Spleen (tissue), 11 donors: ENCODE data around the gene CST11. TPM values are rescaled to one million over a fixed set of nuclear protein-coding genes. Genes with fewer than 3 reads are reported as not detected.

ENCODE experiments used
- DNase-seq: peaks from one replicate; pipeline ENCODE4 v3.0.0-alpha.2; 2020
- H3K27ac ChIP-seq, 8 donors: fragments of 200-600 bp; sonication (generic) in 7 of 8; 1 replicate in 4 of 8; 2 replicates in 4 of 8; pipeline versions ENCODE4 v1.5.0 to v1.8.0; 2016 to 2021; ENCODE audit warnings: inconsistent platforms in 4 of 8, mild to moderate bottlenecking in 4 of 8, moderate library complexity in 1 of 8
- H3K27me3 ChIP-seq, 7 donors: fragments of 200-600 bp; sonication (generic) in 6 of 7; replicated peaks in 1 of 7; 1 replicate in 4 of 7; 2 replicates in 3 of 7; pipeline versions ENCODE4 v1.5.0 to v1.8.0; 2016 to 2021; ENCODE audit warnings: inconsistent platforms in 3 of 7, mild to moderate bottlenecking in 1 of 7
- H3K36me3 ChIP-seq, 6 donors: fragments of 200-600 bp; sonication (generic) in 5 of 6; 1 replicate in 4 of 6; 2 replicates in 2 of 6; pipeline versions ENCODE4 v1.5.0 to v1.8.0; 2016 to 2021; ENCODE audit warnings: inconsistent platforms in 2 of 6
- H3K4me1 ChIP-seq, 6 donors: fragments of 200-600 bp; sonication (generic) in 5 of 6; 1 replicate in 3 of 6; 2 replicates in 3 of 6; pipeline versions ENCODE4 v1.5.0 to v1.8.0; 2016 to 2021; ENCODE audit warnings: inconsistent platforms in 3 of 6
- H3K4me3 ChIP-seq, 8 donors: fragments of 200-600 bp; sonication (generic) in 7 of 8; 1 replicate in 4 of 8; 2 replicates in 4 of 8; pipeline versions ENCODE4 v1.5.0 to v1.8.0; 2016 to 2021; ENCODE audit warnings: inconsistent platforms in 4 of 8, mild to moderate bottlenecking in 4 of 8, moderate library complexity in 2 of 8
- H3K9me3 ChIP-seq, 8 donors: fragments of 200-600 bp; sonication (generic) in 7 of 8; 1 replicate in 4 of 8; 2 replicates in 4 of 8; pipeline versions ENCODE4 v1.5.0 to v1.8.0; 2016 to 2021; ENCODE audit warnings: inconsistent platforms in 4 of 8
- POLR2A ChIP-seq, 3 donors: fragments of 450-650 bp; IDR thresholded peaks; one replicate each; pipeline ENCODE4 v1.5.1; 2017; ENCODE audit warnings: antibody characterized with exemption in 3 of 3, mild to moderate bottlenecking in 1 of 3
- POLR2AphosphoS5 ChIP-seq, 3 donors: sonication (generic); formaldehyde crosslinking; IDR thresholded peaks; one replicate each; pipeline ENCODE4 v1.5.1; 2017; ENCODE audit warnings: antibody characterized with exemption in 3 of 3
- WGBS, 5 donors: extraction: QIAGEN DNeasy Blood & Tissue Kit in 3 of 5; methylation state at CpG; one replicate each; pipeline versions ENCODE4 v1.1.5 to v1.1.7; 2013 to 2018; 5-methylcytosine and 5-hydroxymethylcytosine counted together
- intact Hi-C: fragments of 100-400 bp; cut with DNase I; formaldehyde crosslinking; loops from one replicate; pipeline ENCODE4 v1.15.0; 2023; ENCODE audit warnings: low total_unique reads
- polyA plus RNA-seq, 3 donors: library from polyadenylated mRNA; stranded (reverse); fragments of 200-250 nt; gene quantifications; one replicate each; pipeline ENCODE4 v1.2.1, GENCODE V29; 2013
- small RNA-seq, 4 donors: library from RNA; depleted of rRNA; stranded (forward); fragments of <200 nt; gene quantifications; one replicate each; pipeline ENCODE3, GENCODE V24; 2016
- total RNA-seq, 7 donors: library from RNA; depleted of rRNA in 3 of 7; stranded (reverse); fragments of >200 nt in 3 of 7; fragmentation: NEBNext Ultra II Directional in 4 of 7; extraction: Animal tissue kit (Norgen Biotek cat#: 25700) in 4 of 7; gene quantifications; one replicate each; pipeline versions ENCODE4 v1.1.0 to v1.2.1, GENCODE V29; 2016 to 2021
- TF ChIP-seq, protein P1 (sequence below), 11 experiments: fragments of 200-600 bp in 7 of 11; fragments of 450-650 bp in 4 of 11; sonication (generic) in 4 of 11; IDR thresholded peaks in 8 of 11; conservative IDR thresholded peaks in 3 of 11; 1 replicate in 7 of 11; 2 replicates in 4 of 11; pipeline versions ENCODE4 v1.4.0 to v1.8.0; 2016 to 2021; ENCODE audit warnings: antibody characterized with exemption in 11 of 11, inconsistent platforms in 4 of 11, mild to moderate bottlenecking in 1 of 11
- donor health status: healthy with polysubstance abuse.
- donor health status: DM: no; HTN: no; CAD: no; lungs with moderate emphysema.
- donor health status: DM: no; HTN: no; CAD: no.
- donor health status: Bipolar disorder and iron deficiency.
- donor health status: healthy.
- donor health status: DM: no; HTN: no; CAD: no.
- donor health status: DM: yes; HTN: yes; CAD: no.

Gene CST11
- total and polyA plus RNA-seq, 10 donors = not detected

DNA sequence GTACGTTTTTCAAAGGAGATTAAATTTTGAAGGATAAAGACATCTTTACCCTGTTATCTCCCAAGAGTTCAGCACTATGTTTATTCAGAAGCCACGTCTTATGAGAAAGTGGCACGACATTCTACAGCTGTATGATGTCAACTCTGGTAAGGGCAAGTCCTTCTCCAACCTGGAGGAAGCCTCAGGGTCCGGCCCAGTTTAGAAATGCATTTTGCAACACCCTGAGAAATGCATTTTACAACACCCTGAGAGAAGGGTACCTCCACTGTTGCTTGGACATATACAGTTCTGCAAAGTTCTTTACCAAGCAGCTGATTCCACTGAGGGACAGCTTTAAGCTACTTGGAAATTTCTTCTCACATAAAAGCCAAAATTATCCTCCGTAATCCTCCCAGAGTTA is 48.9 kb downstream of the CST11 start:
- peaks cover 0 to 41% (median 13%) of the 10 kb centered on the region in 6 donors for H3K4me1 ChIP-seq
- H3K4me3 ChIP-seq = no peak overlapping the region
- DNase-seq = no peak
- TF ChIP-seq POLR2A (IDR thresholded peaks at IDR 0.05) = no peak
- no peak for TF ChIP-seq POLR2AphosphoS5 (IDR thresholded peaks at IDR 0.05)
- TF ChIP-seq, protein P1, sequence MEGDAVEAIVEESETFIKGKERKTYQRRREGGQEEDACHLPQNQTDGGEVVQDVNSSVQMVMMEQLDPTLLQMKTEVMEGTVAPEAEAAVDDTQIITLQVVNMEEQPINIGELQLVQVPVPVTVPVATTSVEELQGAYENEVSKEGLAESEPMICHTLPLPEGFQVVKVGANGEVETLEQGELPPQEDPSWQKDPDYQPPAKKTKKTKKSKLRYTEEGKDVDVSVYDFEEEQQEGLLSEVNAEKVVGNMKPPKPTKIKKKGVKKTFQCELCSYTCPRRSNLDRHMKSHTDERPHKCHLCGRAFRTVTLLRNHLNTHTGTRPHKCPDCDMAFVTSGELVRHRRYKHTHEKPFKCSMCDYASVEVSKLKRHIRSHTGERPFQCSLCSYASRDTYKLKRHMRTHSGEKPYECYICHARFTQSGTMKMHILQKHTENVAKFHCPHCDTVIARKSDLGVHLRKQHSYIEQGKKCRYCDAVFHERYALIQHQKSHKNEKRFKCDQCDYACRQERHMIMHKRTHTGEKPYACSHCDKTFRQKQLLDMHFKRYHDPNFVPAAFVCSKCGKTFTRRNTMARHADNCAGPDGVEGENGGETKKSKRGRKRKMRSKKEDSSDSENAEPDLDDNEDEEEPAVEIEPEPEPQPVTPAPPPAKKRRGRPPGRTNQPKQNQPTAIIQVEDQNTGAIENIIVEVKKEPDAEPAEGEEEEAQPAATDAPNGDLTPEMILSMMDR (IDR thresholded peaks at IDR 0.05 in 8 of 11, conservative IDR thresholded peaks at IDR 0.05 in 3 of 11) = no peak
- 69 to 89% (median 84%) methylated on average over 5 of the region's 5 CpGs for WGBS, 5 donors
- peaks cover 0 to 41% (median 7%) of the 10 kb centered on the region in 6 donors for H3K36me3 ChIP-seq
- H3K9me3 ChIP-seq = no peaks in the 10 kb centered on the region
- intact Hi-C loops = no loop called here
- H3K27ac ChIP-seq = no peak overlapping the region
- H3K27me3 ChIP-seq = no peaks in the 10 kb centered on the region

- no peak overlapping the region for H3K27ac ChIP-seq
- DNase-seq = no peak
- 74 to 84% (median 78%) methylated on average over 5 of the region's 5 CpGs for WGBS, 5 donors
- peaks cover 0 to 61% (median 7%) of the 10 kb centered on the region in 6 donors for H3K36me3 ChIP-seq
- H3K27me3 ChIP-seq = no peaks in the 10 kb centered on the region
- peaks cover 0 to 40% (median 14%) of the 10 kb centered on the region in 6 donors for H3K4me1 ChIP-seq
- intact Hi-C loops = no loop called here
- no peaks in the 10 kb centered on the region for H3K9me3 ChIP-seq
- H3K4me3 ChIP-seq = no peak overlapping the region
- TF ChIP-seq, protein P1 (IDR thresholded peaks at IDR 0.05 in 8 of 11, conservative IDR thresholded peaks at IDR 0.05 in 3 of 11) = no peak
- TF ChIP-seq POLR2AphosphoS5 (IDR thresholded peaks at IDR 0.05) (no peak), POLR2A (IDR thresholded peaks at IDR 0.05) (no peak)
These were observed 51.6 kb downstream of the CST11 start for GRCh38 chr20:23401051-23401450.

Small RNA genes lying within 50 kb of the gene (small RNA-seq; reads per million reads assigned to genes)
- 0 reads per million in 4 donors for gene RF00019

Other genes with a start within 250 kb of the CST11 start
- 10 to 100 TPM; 14.6 to 35.8 (median 22.6) TPM for gene NXT1, start 102.1 kb downstream of the CST11 start, total RNA-seq
- 10 to 100 TPM; 19.7 to 37.4 (median 33.5) TPM for gene NXT1, start 102.1 kb downstream of the CST11 start, polyA plus RNA-seq
- 10 to 100 TPM; 10.5 to 17.0 (median 12.0) TPM for gene GZF1, start 90.7 kb downstream of the CST11 start, total RNA-seq
- 1 to 10 TPM; 3.3 to 5.6 (median 3.8) TPM for gene GZF1, start 90.7 kb downstream of the CST11 start, polyA plus RNA-seq
- 10 to 100 TPM; 11.3 to 31.9 (median 16.2) TPM for gene NAPB, start 31.4 kb downstream of the CST11 start, total RNA-seq
- gene NAPB, start 31.4 kb downstream of the CST11 start, polyA plus RNA-seq = 1 to 10 TPM; 3.4 to 6.9 (median 4.5) TPM
- gene CSTL1, start 13.2 kb downstream of the CST11 start, total RNA-seq = not detected
- not detected for gene CSTL1, start 13.2 kb downstream of the CST11 start, polyA plus RNA-seq
- gene CST8, start 38.2 kb upstream of the CST11 start, total RNA-seq = not detected
- not detected for gene CST8, start 38.2 kb upstream of the CST11 start, polyA plus RNA-seq
- gene CST9L, start 115.6 kb upstream of the CST11 start, total RNA-seq = not detected
- not detected for gene CST9L, start 115.6 kb upstream of the CST11 start, polyA plus RNA-seq
- not detected for gene CST9, start 153.0 kb upstream of the CST11 start, total RNA-seq
- not detected for gene CST9, start 153.0 kb upstream of the CST11 start, polyA plus RNA-seq
- gene CST3, start 185.1 kb upstream of the CST11 start, total RNA-seq = 1,000 to 10,000 TPM in 3 of 7 donors, 100 to 1,000 TPM in 4; 501 to 1,082 (median 830) TPM
- gene CST3, start 185.1 kb upstream of the CST11 start, polyA plus RNA-seq = 100 to 1,000 TPM; 199 to 272 (median 267) TPM
- gene CST4, start 236.2 kb upstream of the CST11 start, total RNA-seq = not detected
- gene CST4, start 236.2 kb upstream of the CST11 start, polyA plus RNA-seq = not detected